ENCODE measurements around the gene PUM2.
A peak's percentile ranks its signal among the peaks of the same experiment; 100 is the strongest.
"Not testable (repeated sequence)": the region's sequence is repeated elsewhere in the genome, so short reads cannot be mapped to it uniquely, and the experiment has no call there.

PUM2 gene

GRCh38 chr2:20350753-20351554, at the start of gene PUM2:
PUM2 (minus strand) TSS chr2:20350844; CDS start chr2:20327360, 23,484 bp downstream.
- peak; percentile 95 for DNase-seq (ENCODE audit: low spot score)

- no peak for DNase-seq (ENCODE audit: low spot score)
Measured at GRCh38 chr2:20400306-20400705, 49.7 kb upstream of the PUM2 start.

- no peak for DNase-seq (ENCODE audit: low spot score)
Measured at GRCh38 chr2:20398956-20399567, 48.4 kb upstream of the PUM2 start.

- no peak for DNase-seq (ENCODE audit: low spot score)
Measured at GRCh38 chr2:20397811-20398447, 47.3 kb upstream of the PUM2 start.

GRCh38 chr2:20396356-20397000, 45.8 kb upstream of the PUM2 start:
- no peak for DNase-seq (ENCODE audit: low spot score)

GRCh38 chr2:20393986-20394385, 43.3 kb upstream of the PUM2 start:
- no peak for DNase-seq (ENCODE audit: low spot score)

GRCh38 chr2:20391951-20392699, 41.5 kb upstream of the PUM2 start:
- no peak for DNase-seq (ENCODE audit: low spot score)

- no peak for DNase-seq (ENCODE audit: low spot score)
Measured at GRCh38 chr2:20390524-20391123, 40.0 kb upstream of the PUM2 start.

GRCh38 chr2:20384953-20385352, 34.3 kb upstream of the PUM2 start:
- DNase-seq (ENCODE audit: low spot score) = no peak

- no peak for DNase-seq (ENCODE audit: low spot score)
Measured at GRCh38 chr2:20382965-20383810, 32.5 kb upstream of the PUM2 start.

- peak; percentile 49 for DNase-seq (ENCODE audit: low spot score)
Measured at GRCh38 chr2:20381457-20381856, 30.8 kb upstream of the PUM2 start.

- peak; percentile 76 for DNase-seq (ENCODE audit: low spot score)
Measured at GRCh38 chr2:20378891-20379519, 28.4 kb upstream of the PUM2 start.

GRCh38 chr2:20378341-20378740, 27.7 kb upstream of the PUM2 start:
- no peak for DNase-seq (ENCODE audit: low spot score)

GRCh38 chr2:20377741-20378140, 27.1 kb upstream of the PUM2 start:
- DNase-seq (ENCODE audit: low spot score) = no peak

GRCh38 chr2:20374982-20375381, 24.3 kb upstream of the PUM2 start:
- not testable (repeated sequence) for DNase-seq (ENCODE audit: low spot score)

- DNase-seq (ENCODE audit: low spot score) = no peak
Measured at GRCh38 chr2:20372896-20373640, 22.4 kb upstream of the PUM2 start.

GRCh38 chr2:20371323-20372025, 20.8 kb upstream of the PUM2 start:
- DNase-seq (ENCODE audit: low spot score) = no peak

- no peak for DNase-seq (ENCODE audit: low spot score)
Measured at GRCh38 chr2:20370191-20370590, 19.5 kb upstream of the PUM2 start.

- DNase-seq (ENCODE audit: low spot score) = no peak
Measured at GRCh38 chr2:20369366-20369765, 18.7 kb upstream of the PUM2 start.

Data from cerebellar cortex (tissue), 1 donor.